ENCODE data around the gene HHIPL1. TPM values are rescaled to one million over a fixed set of nuclear protein-coding genes. Genes with fewer than 3 reads are reported as not detected.

The HHIPL1 gene
- total RNA-seq, 2 experiments from 2014 or later, result 0.05 TPM; not detected in 1

DNA sequence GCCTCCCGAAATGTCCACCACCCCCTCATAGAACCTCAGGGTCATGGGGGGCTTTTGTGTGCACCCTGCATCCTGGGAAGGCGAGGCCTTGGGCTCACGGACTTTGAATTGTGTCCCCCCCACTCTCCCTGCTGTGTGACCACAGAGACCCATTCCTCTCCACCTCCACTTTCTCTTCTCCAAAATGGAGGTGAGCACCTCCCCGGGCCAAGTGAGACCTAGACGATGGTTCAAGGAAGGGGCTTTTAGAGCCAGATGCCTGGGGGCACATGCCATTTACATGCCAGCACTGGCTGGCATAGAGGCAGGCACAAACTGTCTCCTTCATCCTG, 72.7 kb downstream of the HHIPL1 start:
- Mint-ChIP-seq H3K4me3 (no peak overlapping the region), H3K4me1 (no peaks in the 10 kb centered on the region), H3K9me3 (no peaks in the 10 kb centered on the region), H3K36me3 (ENCODE audit: low read depth) (no peaks in the 10 kb centered on the region), H3K27me3 (peaks cover 6% of the 10 kb centered on the region), H3K27ac (no peak overlapping the region)
- CTCF ChIA-PET, result interaction anchor here (0.6 kb wide), 1 partner anchor 35 kb away, joined by 3 read pairs; no protein-coding TSS in a partner anchor
- POLR2A ChIA-PET, result no interaction called here
- DNase-seq, result no peak

DNA sequence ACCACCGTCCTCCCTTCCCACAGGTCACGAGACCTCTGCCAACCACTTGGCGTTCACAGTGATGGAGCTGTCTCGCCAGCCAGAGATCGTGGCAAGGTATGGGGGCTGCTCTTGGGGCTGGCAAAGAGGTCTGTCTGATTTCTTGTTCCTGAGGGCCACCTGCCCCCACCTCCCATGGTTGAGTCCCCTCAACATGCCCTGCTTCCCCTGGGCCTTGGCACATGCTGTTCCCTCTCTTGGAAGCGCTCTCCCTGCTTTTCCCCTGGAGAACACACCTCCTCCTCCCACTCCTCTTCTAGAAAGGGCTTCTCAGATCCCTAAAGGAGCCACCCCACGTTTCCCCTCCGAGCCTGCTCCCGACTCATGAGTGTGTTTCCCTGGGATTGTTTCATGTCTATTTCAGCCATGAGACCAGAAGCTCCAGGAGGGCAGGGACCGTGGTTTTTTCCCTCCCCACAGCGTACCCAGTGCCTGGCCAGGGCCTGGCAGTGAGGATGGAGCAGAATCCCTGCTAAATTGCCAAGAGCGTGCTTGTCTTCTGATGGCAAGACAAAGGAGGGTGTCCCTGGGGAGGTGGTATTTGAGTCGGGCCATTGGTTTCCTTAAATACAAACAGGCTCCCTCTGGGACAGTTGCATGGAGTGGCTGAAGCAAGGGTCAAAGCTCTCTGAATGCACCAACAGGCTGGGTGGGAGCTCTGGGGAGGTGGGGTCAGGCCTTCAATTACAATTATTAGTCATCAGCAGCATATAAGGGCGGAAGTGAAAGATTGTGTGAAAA, 73.3 kb downstream of the HHIPL1 start:
- Mint-ChIP-seq H3K4me1 (no peaks in the 10 kb centered on the region), H3K27ac (no peak overlapping the region), H3K9me3 (no peaks in the 10 kb centered on the region), H3K4me3 (no peak overlapping the region), H3K27me3 (peaks cover 6% of the 10 kb centered on the region), H3K36me3 (ENCODE audit: low read depth) (no peaks in the 10 kb centered on the region)
- ChIA-PET CTCF (interaction anchor here (0.6 kb wide), 1 partner anchor 34 kb away, joined by 3 read pairs; no protein-coding TSS in a partner anchor), POLR2A (no interaction called here)
- no peak for DNase-seq

DNA sequence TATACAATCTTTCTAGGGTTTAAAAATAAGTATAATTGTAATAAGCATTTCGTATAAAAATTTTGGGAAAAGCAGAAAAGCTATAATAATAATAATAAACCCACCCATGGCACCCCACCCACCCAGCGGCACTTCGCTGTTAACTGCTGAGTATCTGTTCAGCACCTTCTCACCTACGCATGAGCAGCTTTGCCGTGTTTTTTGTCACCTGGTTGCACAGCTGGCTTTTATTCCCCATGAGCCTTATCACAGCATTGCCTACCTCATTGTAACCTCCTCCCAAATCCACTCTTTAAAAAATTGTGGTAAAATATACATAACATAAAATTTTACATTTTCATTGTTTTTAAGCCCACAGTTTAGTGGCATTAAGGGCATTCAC, 73.9 kb downstream of the HHIPL1 start:
- peaks cover 5% of the 10 kb centered on the region for H3K27me3 Mint-ChIP-seq
- no peaks in the 10 kb centered on the region for H3K4me1 Mint-ChIP-seq
- CTCF ChIA-PET, result interaction anchor here (0.7 kb wide), 1 partner anchor 16 kb away, joined by 3 read pairs; no protein-coding TSS in a partner anchor
- no peaks in the 10 kb centered on the region for H3K36me3 Mint-ChIP-seq (ENCODE audit: low read depth)
- DNase-seq, result no peak
- H3K4me3 Mint-ChIP-seq, result no peak overlapping the region
- H3K27ac Mint-ChIP-seq, result no peak overlapping the region
- no peaks in the 10 kb centered on the region for H3K9me3 Mint-ChIP-seq
- POLR2A ChIA-PET, result no interaction called here

DNA sequence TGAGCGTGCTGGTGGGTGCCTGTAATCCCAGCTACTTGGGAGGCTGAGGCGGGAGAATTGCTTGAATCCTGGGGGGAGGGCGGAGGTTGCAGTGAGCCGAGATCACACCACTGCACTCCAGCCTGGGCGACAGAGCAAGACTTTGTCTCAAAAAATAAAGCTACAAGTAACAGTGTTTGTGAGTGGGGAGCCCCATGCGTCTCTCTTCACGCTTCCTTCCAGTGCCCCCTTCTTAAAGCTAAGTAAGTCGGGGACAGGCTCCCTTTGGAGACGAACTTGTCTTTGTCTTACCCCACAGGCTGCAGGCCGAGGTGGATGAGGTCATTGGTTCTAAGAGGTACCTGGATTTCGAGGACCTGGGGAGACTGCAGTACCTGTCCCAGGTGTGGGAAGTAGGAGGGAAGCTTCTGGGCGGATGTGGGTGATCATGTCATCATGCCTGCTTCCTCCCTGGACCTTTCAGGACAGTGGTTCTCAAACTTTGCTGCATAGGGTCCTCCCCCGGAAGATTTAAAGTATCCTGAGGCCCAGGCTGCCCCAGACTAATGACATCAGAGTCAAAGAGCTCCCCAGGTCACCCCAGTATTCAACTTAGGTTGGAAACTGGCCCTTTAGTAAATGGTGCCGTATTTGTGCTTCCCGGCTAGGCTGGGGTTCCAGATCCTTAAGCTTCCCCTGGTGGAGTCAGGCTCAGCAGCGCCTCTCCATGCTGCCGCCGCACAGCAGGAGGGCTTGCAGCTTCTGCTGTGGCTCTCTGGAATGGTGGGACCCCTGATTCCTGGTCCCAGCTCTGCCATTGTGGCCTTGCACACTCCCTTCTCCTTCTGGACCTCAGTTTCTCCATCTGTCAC, 76.2 kb downstream of the HHIPL1 start:
- H3K4me1 Mint-ChIP-seq, result no peaks in the 10 kb centered on the region
- H3K27ac Mint-ChIP-seq, result no peak overlapping the region
- H3K27me3 Mint-ChIP-seq, result no peaks in the 10 kb centered on the region
- no peak for DNase-seq
- CTCF ChIA-PET, result interaction anchor here (0.9 kb wide), 1 partner anchor 9 kb away, joined by 5 read pairs; no protein-coding TSS in a partner anchor
- H3K9me3 Mint-ChIP-seq, result no peaks in the 10 kb centered on the region
- POLR2A ChIA-PET, result no interaction called here
- H3K36me3 Mint-ChIP-seq (ENCODE audit: low read depth), result no peaks in the 10 kb centered on the region
- no peak overlapping the region for H3K4me3 Mint-ChIP-seq

DNA sequence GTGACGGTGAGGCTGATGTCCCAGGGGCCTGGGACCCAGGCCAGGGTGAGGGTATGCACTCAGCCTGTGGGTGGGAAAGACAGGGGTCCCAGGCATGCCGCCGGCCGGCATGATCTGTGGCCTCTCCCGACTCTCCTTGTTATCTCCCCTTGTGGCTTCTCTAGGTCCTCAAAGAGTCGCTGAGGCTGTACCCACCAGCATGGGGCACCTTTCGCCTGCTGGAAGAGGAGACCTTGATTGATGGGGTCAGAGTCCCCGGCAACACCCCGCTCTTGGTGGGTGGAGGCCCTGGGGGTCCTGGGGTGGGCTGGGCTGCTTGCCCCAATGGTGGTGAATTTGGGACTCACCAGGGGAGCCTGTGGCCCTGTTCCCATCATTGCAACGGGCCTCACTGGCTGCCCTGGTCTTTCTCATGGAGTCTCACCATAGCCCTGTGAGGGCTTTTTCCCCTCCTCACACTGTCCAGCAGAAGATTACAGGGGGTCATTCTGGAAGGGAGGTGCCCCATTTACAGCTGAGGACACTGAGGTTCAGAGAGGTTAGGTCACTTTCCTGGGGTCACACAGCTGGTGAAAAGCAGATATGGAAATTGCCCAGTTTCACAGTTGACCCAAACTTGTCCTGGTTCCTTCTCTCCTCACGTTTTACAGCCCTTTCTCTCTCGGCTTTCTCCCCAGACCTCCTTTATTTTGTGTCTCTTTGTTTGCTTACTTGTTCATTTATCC, 77.0 kb downstream of the HHIPL1 start:
- H3K4me3 Mint-ChIP-seq, result no peak overlapping the region
- H3K36me3 Mint-ChIP-seq (ENCODE audit: low read depth), result no peaks in the 10 kb centered on the region
- H3K4me1 Mint-ChIP-seq, result no peaks in the 10 kb centered on the region
- peaks cover 3% of the 10 kb centered on the region for H3K27me3 Mint-ChIP-seq
- no peak overlapping the region for H3K27ac Mint-ChIP-seq
- POLR2A ChIA-PET, result no interaction called here
- H3K9me3 Mint-ChIP-seq, result no peaks in the 10 kb centered on the region
- DNase-seq, result no peak
- CTCF ChIA-PET, result interaction anchor here (0.9 kb wide), 1 partner anchor 8 kb away, joined by 5 read pairs; no protein-coding TSS in a partner anchor

DNA sequence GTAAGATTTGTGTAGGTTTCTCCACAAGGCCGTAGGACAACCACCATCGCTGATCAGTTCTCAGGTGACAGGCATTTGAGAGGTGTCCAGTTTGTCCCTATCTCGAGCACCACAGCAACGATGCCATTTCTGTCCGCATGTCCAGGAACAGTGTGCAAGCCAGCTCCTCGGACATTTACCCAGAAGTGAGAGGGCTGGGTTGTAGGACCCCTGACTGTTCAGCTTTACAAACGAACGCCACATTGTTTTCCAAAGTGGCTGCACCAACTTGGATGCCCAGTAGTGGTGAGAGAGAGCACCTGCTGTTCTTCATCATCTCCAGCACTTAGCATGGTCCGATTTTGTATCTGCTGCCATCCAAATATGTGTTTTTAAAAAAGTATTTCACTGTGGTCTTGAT, 77.8 kb downstream of the HHIPL1 start:
- no peak for DNase-seq
- no peak overlapping the region for H3K27ac Mint-ChIP-seq
- H3K4me1 Mint-ChIP-seq, result no peaks in the 10 kb centered on the region
- peaks cover 4% of the 10 kb centered on the region for H3K27me3 Mint-ChIP-seq
- H3K4me3 Mint-ChIP-seq, result no peak overlapping the region
- H3K36me3 Mint-ChIP-seq (ENCODE audit: low read depth), result no peaks in the 10 kb centered on the region
- POLR2A ChIA-PET, result no interaction called here
- H3K9me3 Mint-ChIP-seq, result no peaks in the 10 kb centered on the region
- CTCF ChIA-PET, result no interaction called here

DNA sequence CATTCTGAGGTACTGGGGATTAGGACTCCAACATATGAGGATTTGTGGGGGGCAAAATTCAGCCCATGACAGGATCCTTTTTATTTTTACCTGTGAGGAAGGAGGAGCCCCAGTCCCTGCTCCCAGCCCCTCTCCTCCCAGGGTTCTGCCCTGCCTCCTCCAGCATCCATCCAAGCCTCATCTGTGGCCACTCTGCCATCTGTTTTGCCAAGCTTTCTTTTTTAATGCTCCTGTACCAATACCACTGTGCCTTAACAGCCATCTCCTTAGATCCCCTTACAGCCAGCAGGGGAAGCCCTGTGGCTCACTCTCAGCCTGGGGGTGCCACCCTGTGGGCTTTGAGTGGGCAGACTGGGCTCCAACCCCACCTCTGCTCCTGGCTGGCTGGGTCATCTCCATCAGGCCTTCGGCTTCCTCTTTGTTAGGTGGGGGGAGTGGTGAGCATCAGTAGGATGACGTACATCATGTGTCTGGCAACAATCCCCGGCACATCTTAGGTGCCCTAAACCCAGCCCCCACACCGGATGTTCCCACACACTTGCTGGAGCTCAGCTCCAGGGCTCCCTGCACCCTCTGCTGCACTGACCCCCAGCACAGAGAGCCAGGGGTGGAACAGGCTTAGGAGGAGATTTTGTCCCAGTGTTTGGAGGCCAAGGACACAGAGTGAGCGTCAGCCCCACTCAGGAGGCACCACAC, 79.4 kb downstream of the HHIPL1 start:
- H3K27ac Mint-ChIP-seq, result no peak overlapping the region
- no peaks in the 10 kb centered on the region for H3K4me1 Mint-ChIP-seq
- H3K9me3 Mint-ChIP-seq, result no peaks in the 10 kb centered on the region
- POLR2A ChIA-PET, result no interaction called here
- no peak overlapping the region for H3K4me3 Mint-ChIP-seq
- DNase-seq, result no peak
- H3K36me3 Mint-ChIP-seq (ENCODE audit: low read depth), result no peaks in the 10 kb centered on the region
- peaks cover 4% of the 10 kb centered on the region for H3K27me3 Mint-ChIP-seq
- CTCF ChIA-PET, result no interaction called here

DNA sequence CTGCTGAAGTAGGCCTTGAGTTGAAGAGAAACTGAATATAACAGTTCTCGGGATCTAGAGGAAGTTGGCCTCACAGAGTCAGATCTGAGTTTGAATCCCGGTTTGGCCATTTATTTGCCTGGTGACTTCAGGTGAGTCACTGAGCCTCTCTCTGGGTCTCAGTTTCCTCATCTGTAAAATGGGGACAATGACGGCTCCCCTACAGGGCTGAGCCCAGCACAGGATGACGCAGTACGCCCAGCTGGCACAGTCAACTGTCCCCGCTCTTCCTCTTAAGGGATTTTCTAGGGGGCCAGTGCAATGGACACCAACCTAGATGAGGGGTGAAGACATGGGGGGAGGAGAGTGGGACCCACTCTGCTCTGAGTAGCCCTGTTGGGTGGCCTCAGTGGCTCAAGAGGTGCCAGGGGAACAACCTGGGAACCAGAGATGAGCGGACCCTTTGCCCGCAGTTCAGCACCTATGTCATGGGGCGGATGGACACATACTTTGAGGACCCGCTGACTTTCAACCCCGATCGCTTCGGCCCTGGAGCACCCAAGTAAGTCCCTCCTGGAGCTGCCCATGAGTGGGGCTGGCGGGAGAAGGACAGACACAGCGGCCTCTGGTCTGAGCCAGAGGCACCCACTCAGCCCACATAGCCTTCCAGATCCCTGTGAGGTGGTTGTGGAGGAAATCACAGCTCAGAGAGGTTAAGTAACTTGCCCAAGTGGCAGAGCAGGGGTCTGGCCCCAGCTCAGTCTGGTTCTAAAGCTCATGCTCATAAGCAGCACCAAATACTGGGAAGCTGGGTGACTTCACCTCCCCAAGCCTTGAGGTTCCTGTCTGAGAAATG, 80.2 kb downstream of the HHIPL1 start:
- H3K4me1 Mint-ChIP-seq, result no peaks in the 10 kb centered on the region
- CTCF ChIA-PET, result no interaction called here
- POLR2A ChIA-PET, result no interaction called here
- no peaks in the 10 kb centered on the region for H3K9me3 Mint-ChIP-seq
- no peak overlapping the region for H3K27ac Mint-ChIP-seq
- no peaks in the 10 kb centered on the region for H3K36me3 Mint-ChIP-seq (ENCODE audit: low read depth)
- no peak overlapping the region for H3K4me3 Mint-ChIP-seq
- peaks cover 7% of the 10 kb centered on the region for H3K27me3 Mint-ChIP-seq
- no peak for DNase-seq

DNA sequence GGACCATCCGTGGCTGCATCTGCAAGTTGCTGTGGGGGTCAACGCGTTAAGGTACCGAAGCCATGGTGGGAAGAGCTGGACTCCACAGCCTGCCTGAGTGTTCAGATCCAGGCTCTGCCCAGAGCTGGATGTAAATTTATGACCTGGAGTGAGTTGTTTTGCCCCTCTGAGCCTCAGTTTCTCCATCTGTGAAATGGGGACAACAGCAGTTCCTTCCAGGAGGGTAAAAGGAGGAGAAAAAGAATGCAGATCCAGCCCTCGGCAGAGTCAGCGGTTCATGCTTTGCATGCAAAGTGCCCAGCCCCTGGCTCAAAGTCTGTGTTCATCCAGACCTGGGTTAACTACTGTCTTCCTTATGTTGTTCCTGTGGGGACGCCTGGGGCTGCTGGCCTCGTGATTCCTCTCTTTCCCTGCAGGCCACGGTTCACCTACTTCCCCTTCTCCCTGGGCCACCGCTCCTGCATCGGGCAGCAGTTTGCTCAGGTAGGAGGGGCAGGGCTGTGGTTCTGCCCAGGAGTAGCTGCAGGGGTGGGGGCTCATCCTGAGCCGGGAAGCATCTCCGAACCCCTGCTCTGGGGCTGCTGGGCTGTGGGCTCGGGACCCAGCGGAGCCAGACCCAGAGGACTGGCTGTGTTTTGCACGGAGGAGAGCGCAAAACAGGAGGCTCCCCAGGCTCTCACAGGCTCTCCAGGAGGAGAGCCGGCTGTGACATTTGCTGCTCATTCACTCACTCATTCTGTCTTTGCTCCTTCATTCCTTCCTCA, 81.0 kb downstream of the HHIPL1 start:
- H3K4me3 Mint-ChIP-seq, result no peak overlapping the region
- no peaks in the 10 kb centered on the region for H3K36me3 Mint-ChIP-seq (ENCODE audit: low read depth)
- no peak overlapping the region for H3K27ac Mint-ChIP-seq
- DNase-seq, result no peak
- H3K27me3 Mint-ChIP-seq, result peaks cover 10% of the 10 kb centered on the region
- no peaks in the 10 kb centered on the region for H3K4me1 Mint-ChIP-seq
- H3K9me3 Mint-ChIP-seq, result no peaks in the 10 kb centered on the region
- ChIA-PET CTCF (no interaction called here), POLR2A (no interaction called here)

DNA sequence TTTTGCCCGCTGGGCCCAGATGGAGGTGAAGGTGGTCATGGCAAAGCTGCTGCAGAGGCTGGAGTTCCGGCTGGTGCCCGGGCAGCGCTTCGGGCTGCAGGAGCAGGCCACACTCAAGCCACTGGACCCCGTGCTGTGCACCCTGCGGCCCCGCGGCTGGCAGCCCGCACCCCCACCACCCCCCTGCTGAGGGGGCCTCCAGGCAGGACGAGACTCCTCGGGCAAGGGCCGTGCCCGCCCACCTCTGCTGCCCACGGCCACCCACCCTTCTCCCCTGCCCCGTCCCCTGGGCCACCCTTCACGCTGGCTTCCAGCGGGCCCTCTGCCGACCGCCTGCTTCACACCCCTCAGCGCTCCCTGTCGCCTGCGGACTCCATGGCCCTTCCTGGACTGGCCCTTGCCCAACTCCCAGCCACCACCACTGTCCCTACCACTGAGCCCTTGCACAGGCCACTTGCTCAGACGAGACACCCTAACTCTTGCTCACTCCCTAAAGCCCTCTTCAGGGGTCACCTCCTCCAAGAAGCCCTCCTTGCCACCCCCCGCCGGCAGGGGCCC, 81.7 kb downstream of the HHIPL1 start:
- no peak overlapping the region for H3K27ac Mint-ChIP-seq
- peaks cover 10% of the 10 kb centered on the region for H3K27me3 Mint-ChIP-seq
- POLR2A ChIA-PET, result no interaction called here
- no peaks in the 10 kb centered on the region for H3K4me1 Mint-ChIP-seq
- H3K4me3 Mint-ChIP-seq, result no peak overlapping the region
- no peak for DNase-seq
- no peaks in the 10 kb centered on the region for H3K9me3 Mint-ChIP-seq
- H3K36me3 Mint-ChIP-seq (ENCODE audit: low read depth), result no peaks in the 10 kb centered on the region
- CTCF ChIA-PET, result no interaction called here

DNA sequence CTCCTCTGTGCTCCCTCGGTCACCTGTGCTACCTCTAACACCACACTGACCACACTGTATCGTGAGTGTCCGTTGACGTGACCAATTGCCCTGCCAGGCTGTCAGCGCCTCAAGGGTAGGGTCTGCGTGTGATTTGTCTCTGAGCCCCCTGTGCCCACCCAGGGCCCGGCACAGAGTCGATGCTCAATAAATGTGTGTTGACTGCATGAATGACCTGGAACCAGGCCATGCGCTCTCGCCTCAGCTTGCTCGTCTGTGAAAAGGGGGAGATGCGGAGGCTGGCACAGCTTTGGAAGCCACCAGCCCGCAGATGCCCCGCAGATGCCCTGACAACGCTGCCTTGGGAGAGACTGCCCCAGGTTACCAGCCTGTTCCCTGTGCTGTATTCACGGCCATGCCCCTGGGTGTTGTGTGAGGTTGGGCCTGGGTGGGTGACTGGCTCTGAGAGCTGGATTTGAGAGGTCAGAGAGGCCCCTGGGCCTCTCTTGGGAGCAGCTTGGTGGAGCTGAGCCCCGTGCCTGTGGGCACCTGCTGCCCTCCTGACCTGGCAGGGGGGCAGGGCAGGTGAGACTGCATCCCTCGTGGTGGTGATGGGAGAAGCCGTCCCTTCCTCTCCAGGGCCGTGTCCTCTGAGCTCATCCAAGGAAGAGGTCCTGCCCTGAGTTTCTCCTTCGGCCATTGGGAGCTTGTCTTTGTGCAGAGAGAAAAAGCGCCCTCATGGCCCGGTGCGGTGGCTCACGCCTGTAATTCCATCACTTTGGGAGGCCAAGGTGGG, 82.4 kb downstream of the HHIPL1 start:
- H3K27me3 Mint-ChIP-seq, result peaks cover 10% of the 10 kb centered on the region
- no peaks in the 10 kb centered on the region for H3K36me3 Mint-ChIP-seq (ENCODE audit: low read depth)
- ChIA-PET POLR2A (no interaction called here), CTCF (interaction anchor here (1.5 kb wide), 1 partner anchor 161 kb away, joined by 3 read pairs; no protein-coding TSS in a partner anchor)
- H3K4me3 Mint-ChIP-seq, result no peak overlapping the region
- no peak overlapping the region for H3K27ac Mint-ChIP-seq
- DNase-seq, result no peak
- H3K9me3 Mint-ChIP-seq, result no peaks in the 10 kb centered on the region
- H3K4me1 Mint-ChIP-seq, result no peaks in the 10 kb centered on the region
